Panc1 (cell line): Measurements from ENCODE around the gene CDS2. TPM values are rescaled to one million over a fixed set of nuclear protein-coding genes. Genes with fewer than 3 reads are reported as not detected.

Experiments
- ATAC-seq: fragments of 200-7000 bp; cut with Tn5 transposase; 2 replicates; pipeline ENCODE4 v1.9.1; 2020; ENCODE audit warnings: mild to moderate bottlenecking, moderate library complexity
- BruUV-seq: library from RNA; stranded (reverse); fragments of 400-500 nt; replicated peaks from 2 replicates; lab custom pipeline; 2021; lab: Mats Ljungman, UMichigan
- CTCF ChIA-PET: fragments of 300-600 bp; sonication (Branson Sonifier 250); formaldehyde crosslinking; loops from one replicate; lab custom pipeline; 2022; ENCODE audit warnings: antibody characterized with exemption; lab: Charles Lee
- POLR2A ChIA-PET: fragments of 300-600 bp; sonication (Branson Sonifier 250); formaldehyde crosslinking; loops from one replicate; lab custom pipeline; 2022; ENCODE audit warnings: antibody characterized with exemption; lab: Charles Lee
- DNase-seq: peaks from one replicate; pipeline ENCODE4 v3.0.0-alpha.2; 2010; ENCODE audit warnings: low read depth, low spot score
- H3K27ac ChIP-seq: 2 replicates; pipeline ENCODE4 v1.5.1; 2011; ENCODE audit warnings: mild to moderate bottlenecking, low read length, inconsistent platforms
- H3K27me3 ChIP-seq: fragments of 200-500 bp; sonication (Bioruptor generic); 2 replicates; pipeline ENCODE4 v1.6.0; 2014; ENCODE audit warnings: low read length, inconsistent platforms; ENCODE audit not compliant: control insufficient read depth, insufficient read depth
- H3K36me3 ChIP-seq: fragments of 200-500 bp; sonication (Bioruptor generic); 2 replicates; pipeline ENCODE4 v1.5.1; 2014; ENCODE audit warnings: inconsistent platforms, mild to moderate bottlenecking, low read length, moderate library complexity; ENCODE audit not compliant: control insufficient read depth, insufficient read depth
- H3K4me1 ChIP-seq: 2 replicates; pipeline ENCODE4 v1.5.1; 2011; ENCODE audit warnings: inconsistent platforms, mild to moderate bottlenecking, low read length, moderate library complexity; ENCODE audit not compliant: control insufficient read depth, insufficient read depth
- H3K4me3 ChIP-seq, 2 experiments: 2 replicates each; pipeline ENCODE4 v1.5.1; 2011 to 2012; ENCODE audit warnings: low read depth in 2 of 2, low read length in 2 of 2, mild to moderate bottlenecking in 2 of 2, inconsistent platforms in 1 of 2, moderate library complexity in 1 of 2
- H3K9me3 ChIP-seq: fragments of 200-500 bp; sonication (Bioruptor generic); 2 replicates; pipeline ENCODE4 v1.5.1; 2014; ENCODE audit warnings: low read depth, mild to moderate bottlenecking, inconsistent platforms, low read length, moderate library complexity; ENCODE audit not compliant: control insufficient read depth, insufficient read depth
- CTCF ChIP-seq: fragments of 450-650 bp; IDR thresholded peaks from 2 replicates; pipeline ENCODE4 v1.5.1; 2017; ENCODE audit warnings: mild to moderate bottlenecking
- POLR2AphosphoS5 ChIP-seq: IDR thresholded peaks from 2 replicates; pipeline ENCODE4 v1.6.1; 2012; ENCODE audit warnings: mild to moderate bottlenecking, low read depth, low read length, moderate library complexity
- REST ChIP-seq, 2 experiments: IDR thresholded peaks; 2 replicates each; pipeline ENCODE4 v1.6.1; 2011 to 2012; ENCODE audit warnings: low read depth in 2 of 2, control low read depth in 1 of 2, low read length in 1 of 2, mild to moderate bottlenecking in 1 of 2, moderate library complexity in 1 of 2; ENCODE audit not compliant: insufficient read depth in 1 of 2
- SIN3A ChIP-seq: IDR thresholded peaks from 2 replicates; pipeline ENCODE4 v1.6.1; 2012; ENCODE audit warnings: low read depth, mild to moderate bottlenecking, low read length, moderate library complexity, borderline replicate concordance; ENCODE audit not compliant: insufficient read depth
- TCF7L2 ChIP-seq: IDR thresholded peaks from 2 replicates; pipeline ENCODE4 v1.6.1; 2011; ENCODE audit warnings: mild to moderate bottlenecking, low read depth, low read length, inconsistent platforms
- in situ Hi-C: cut with HindIII; loops from 2 replicates; pipeline ENCODE4 v1.10.0; 2016; ENCODE audit warnings: low sequenced_read_pairs, low pct_unique_long_range_greater_than_20kb
- intact Hi-C: fragments of 100-400 bp; cut with micrococcal nuclease; formaldehyde crosslinking; loops from one replicate; pipeline ENCODE4 v1.10.0; 2022; ENCODE audit not compliant: unreplicated experiment
- total RNA-seq: library from RNA; stranded (reverse); gene quantifications from one replicate; pipeline ENCODE4 v1.2.1, GENCODE V29; 2021; ENCODE audit not compliant: unreplicated experiment

The CDS2 gene
- total RNA-seq, 1 experiment from 2014 or later, result 54.0 TPM

- intact Hi-C loops, result no loop called here
- ATAC-seq, result no peak
- Histone ChIP-seq H3K4me3 (no peak overlapping the region), H3K27ac (no peak overlapping the region), H3K4me1 (no peaks in the 10 kb centered on the region), H3K27me3 (no peaks in the 10 kb centered on the region), H3K9me3 (no peaks in the 10 kb centered on the region), H3K36me3 (no peaks in the 10 kb centered on the region)
- ChIA-PET CTCF (interaction anchor here (1.2 kb wide), 1 partner anchor 9 kb away, joined by 4 read pairs; the partner anchor contains the start of gene CDS2), POLR2A (no interaction called here)
- BruUV-seq, result no TSS peak
- in situ Hi-C loops, result no loop called here
- TF ChIP-seq TCF7L2 (no peak), SIN3A (no peak), POLR2AphosphoS5 (no peak), CTCF (no peak), REST (IDR thresholded peaks at IDR 0.05; ENCODE audit: insufficient read depth in 1 of 2, low read depth in 2 of 2, low read length in 1 of 2) (no peak)
- no peak for DNase-seq
These were observed 8.7 kb downstream of the CDS2 start for GRCh38 chr20:5135363-5136012.

GRCh38 chr20:5136096-5136495, 9.3 kb downstream of the CDS2 start:
- DNase-seq (no peak), ATAC-seq (no peak)
- intact Hi-C loops, result no loop called here
- Histone ChIP-seq H3K27me3 (no peaks in the 10 kb centered on the region), H3K4me1 (no peaks in the 10 kb centered on the region), H3K4me3 (no peak overlapping the region), H3K36me3 (no peaks in the 10 kb centered on the region), H3K27ac (no peak overlapping the region), H3K9me3 (no peaks in the 10 kb centered on the region)
- TF ChIP-seq SIN3A (no peak), POLR2AphosphoS5 (no peak), CTCF (no peak), TCF7L2 (no peak), REST (IDR thresholded peaks at IDR 0.05; ENCODE audit: insufficient read depth in 1 of 2, low read depth in 2 of 2, low read length in 1 of 2) (no peak)
- in situ Hi-C loops, result no loop called here
- ChIA-PET POLR2A (no interaction called here), CTCF (interaction anchor here (1.2 kb wide), 1 partner anchor 10 kb away, joined by 4 read pairs; the partner anchor contains the start of gene CDS2)
- no TSS peak for BruUV-seq
